ENCODE results near the gene ASAP2. TPM values are rescaled to one million over a fixed set of nuclear protein-coding genes. Genes with fewer than 3 reads are reported as not detected.
A peak's percentile ranks its signal among the peaks of the same experiment; 100 is the strongest.

Gene ASAP2
- polyA plus RNA-seq, 1 experiment = 30.0 TPM

- ChIA-PET POLR2A (no interaction called here), CTCF (no interaction called here)
- Histone ChIP-seq H3K27me3 (ENCODE audit: control insufficient read depth, insufficient read depth, low read length) (no peaks in the 10 kb centered on the region), H3K9me3 (ENCODE audit: control insufficient read depth, insufficient read depth, low read length) (no peaks in the 10 kb centered on the region), H3K4me3 (ENCODE audit: low read depth, low read length) (no peak overlapping the region), H3K27ac (ENCODE audit: low read depth, low read length) (peak overlapping the region; percentile 31)
- TF ChIP-seq CTCF (IDR thresholded peaks at IDR 0.05; ENCODE audit: low read depth, low read length) = no peak
- DNase-seq (ENCODE audit: low read depth, low spot score) = no peak
These were observed 20.1 kb downstream of the ASAP2 start for GRCh38 chr2:9226458-9227380.

GRCh38 chr2:9228088-9228751 is 21.6 kb downstream of the ASAP2 start:
- ChIA-PET POLR2A (no interaction called here), CTCF (no interaction called here)
- no peaks in the 10 kb centered on the region for H3K27me3 ChIP-seq (ENCODE audit: control insufficient read depth, insufficient read depth, low read length)
- H3K4me3 ChIP-seq (ENCODE audit: low read depth, low read length) = no peak overlapping the region
- H3K27ac ChIP-seq (ENCODE audit: low read depth, low read length) = peak overlapping the region; percentile 21
- H3K9me3 ChIP-seq (ENCODE audit: control insufficient read depth, insufficient read depth, low read length) = no peaks in the 10 kb centered on the region
- DNase-seq (ENCODE audit: low read depth, low spot score) = no peak
- no peak for TF ChIP-seq CTCF (IDR thresholded peaks at IDR 0.05; ENCODE audit: low read depth, low read length)

- ChIA-PET POLR2A (no interaction called here), CTCF (no interaction called here)
- DNase-seq (ENCODE audit: low read depth, low spot score) = no peak
- Histone ChIP-seq H3K27me3 (ENCODE audit: control insufficient read depth, insufficient read depth, low read length) (no peaks in the 10 kb centered on the region), H3K9me3 (ENCODE audit: control insufficient read depth, insufficient read depth, low read length) (no peaks in the 10 kb centered on the region), H3K4me3 (ENCODE audit: low read depth, low read length) (no peak overlapping the region), H3K27ac (ENCODE audit: low read depth, low read length) (peak overlapping the region; percentile 34)
- TF ChIP-seq CTCF (IDR thresholded peaks at IDR 0.05; ENCODE audit: low read depth, low read length) = no peak
These were observed 22.3 kb downstream of the ASAP2 start for GRCh38 chr2:9228781-9229469.

GRCh38 chr2:9229470-9229820 is 22.8 kb downstream of the ASAP2 start:
- no peak for DNase-seq (ENCODE audit: low read depth, low spot score)
- ChIA-PET CTCF (no interaction called here), POLR2A (no interaction called here)
- Histone ChIP-seq H3K27ac (ENCODE audit: low read depth, low read length) (peak overlapping the region; percentile 21), H3K9me3 (ENCODE audit: control insufficient read depth, insufficient read depth, low read length) (no peaks in the 10 kb centered on the region), H3K4me3 (ENCODE audit: low read depth, low read length) (no peak overlapping the region), H3K27me3 (ENCODE audit: control insufficient read depth, insufficient read depth, low read length) (no peaks in the 10 kb centered on the region)
- no peak for TF ChIP-seq CTCF (IDR thresholded peaks at IDR 0.05; ENCODE audit: low read depth, low read length)
